Measurements from ENCODE around the gene VBP1.

- TF ChIP-seq ZFP30 (CRISPR knock-in tag; IDR thresholded peaks at IDR 0.05): no peak
- TF ChIP-seq CSDC2 (CRISPR knock-in tag; IDR thresholded peaks at IDR 0.05): no peak
- no peak for TF ChIP-seq RARB (CRISPR knock-in tag; IDR thresholded peaks at IDR 0.05)
- no peak for TF ChIP-seq ZFP3 (CRISPR knock-in tag; IDR thresholded peaks at IDR 0.05)
- no peak for TF ChIP-seq PATZ1 (CRISPR knock-in tag; IDR thresholded peaks at IDR 0.05; ENCODE audit: borderline replicate concordance)
- no peak for TF ChIP-seq ZC3H10 (CRISPR knock-in tag; IDR thresholded peaks at IDR 0.05)
- TF ChIP-seq, protein P1, sequence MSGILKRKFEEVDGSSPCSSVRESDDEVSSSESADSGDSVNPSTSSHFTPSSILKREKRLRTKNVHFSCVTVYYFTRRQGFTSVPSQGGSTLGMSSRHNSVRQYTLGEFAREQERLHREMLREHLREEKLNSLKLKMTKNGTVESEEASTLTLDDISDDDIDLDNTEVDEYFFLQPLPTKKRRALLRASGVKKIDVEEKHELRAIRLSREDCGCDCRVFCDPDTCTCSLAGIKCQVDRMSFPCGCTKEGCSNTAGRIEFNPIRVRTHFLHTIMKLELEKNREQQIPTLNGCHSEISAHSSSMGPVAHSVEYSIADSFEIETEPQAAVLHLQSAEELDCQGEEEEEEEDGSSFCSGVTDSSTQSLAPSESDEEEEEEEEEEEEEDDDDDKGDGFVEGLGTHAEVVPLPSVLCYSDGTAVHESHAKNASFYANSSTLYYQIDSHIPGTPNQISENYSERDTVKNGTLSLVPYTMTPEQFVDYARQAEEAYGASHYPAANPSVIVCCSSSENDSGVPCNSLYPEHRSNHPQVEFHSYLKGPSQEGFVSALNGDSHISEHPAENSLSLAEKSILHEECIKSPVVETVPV (CRISPR knock-in tag; IDR thresholded peaks at IDR 0.05): no peak
- no peak for TF ChIP-seq ESRRG (CRISPR knock-in tag; IDR thresholded peaks at IDR 0.05)
- no peak for TF ChIP-seq CREB5 (CRISPR knock-in tag; IDR thresholded peaks at IDR 0.05; ENCODE audit: low read depth)
These were observed 47.8 kb downstream of the VBP1 start, which contains the start of gene RAB39B for GRCh38 chrX:155263854-155264628.

All from SK-N-SH treated with all-trans-retinoic acid at 6 μM for 48 hours (cell line).